ENCODE data around the gene APOM. TPM values are rescaled to one million over a fixed set of nuclear protein-coding genes. Genes with fewer than 3 reads are reported as not detected.

The APOM gene
- total RNA-seq, 4 donors from 2014 or later, result 0.67 to 2.1 (median 1.1) TPM

DNA sequence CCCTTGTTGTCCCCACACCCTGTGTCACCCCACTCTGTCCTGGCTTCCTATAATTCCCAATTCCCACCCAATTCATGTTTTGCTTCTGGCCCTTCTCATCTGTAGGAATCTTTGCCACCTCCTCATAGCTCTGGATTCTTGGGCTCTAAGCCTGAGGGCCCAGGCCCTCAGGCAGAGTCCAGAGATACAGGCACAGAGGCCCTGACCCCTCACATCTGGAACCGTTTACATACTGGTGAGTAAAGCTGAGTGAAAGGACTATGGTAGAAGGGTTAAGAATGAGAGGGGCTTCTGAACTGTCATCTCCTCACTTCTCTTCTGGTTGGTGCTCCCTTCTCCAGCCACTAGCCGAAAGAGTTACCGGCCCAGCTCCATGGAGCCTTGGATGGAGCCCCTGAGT is 21.6 kb upstream of the APOM start:
- H3K36me3 ChIP-seq, result peaks cover 58 to 100% (median 72%) of the 10 kb centered on the region in 3 donors
- H3K4me3 ChIP-seq, result no peak overlapping the region
- intact Hi-C loops (cut with DNase I), result no loop called here
- H3K27ac ChIP-seq, result no peak overlapping the region
- H3K27me3 ChIP-seq, result no peaks in the 10 kb centered on the region
- TF ChIP-seq POLR2A (IDR thresholded peaks at IDR 0.05), result no peak
- TF ChIP-seq CTCF (IDR thresholded peaks at IDR 0.05), result no peak
- H3K9me3 ChIP-seq, result no peaks in the 10 kb centered on the region
- 83% methylated on average over 2 of the region's 3 CpGs; no CpG with 5 or more reads in 1 of the 2 donors for WGBS, 2 donors
- H3K4me1 ChIP-seq, result no peaks in the 10 kb centered on the region
- no peak for DNase-seq

DNA sequence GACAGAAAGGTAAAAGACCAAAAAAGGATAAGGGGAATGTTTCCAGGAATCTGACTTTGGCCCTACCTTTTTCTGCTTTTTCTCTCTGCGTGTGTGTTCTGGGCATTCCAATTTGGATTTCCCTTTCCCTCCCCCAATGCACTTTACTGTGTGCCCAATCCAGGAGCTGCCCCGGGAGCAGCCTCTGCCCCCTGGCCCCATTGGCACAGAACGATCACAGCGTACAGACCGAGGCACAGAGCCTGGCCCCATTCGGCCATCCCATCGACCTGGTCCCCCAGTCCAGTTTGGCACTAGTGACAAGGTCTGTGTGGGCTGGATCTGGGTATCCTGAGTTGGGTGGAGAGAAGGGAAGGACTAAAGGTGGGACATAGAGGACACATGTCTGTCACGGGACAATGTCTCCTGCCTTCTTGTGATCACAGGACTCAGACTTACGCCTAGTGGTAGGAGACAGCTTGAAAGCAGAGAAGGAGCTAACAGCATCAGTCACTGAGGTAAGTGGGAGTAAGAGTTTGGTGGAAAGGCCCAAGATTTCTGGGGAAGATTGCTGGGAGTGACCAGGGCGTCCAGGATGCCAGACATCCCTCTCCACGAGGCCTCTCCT is 20.6 kb upstream of the APOM start:
- Histone ChIP-seq H3K27ac (no peak overlapping the region), H3K36me3 (peaks cover 54 to 100% (median 65%) of the 10 kb centered on the region in 3 donors), H3K27me3 (no peaks in the 10 kb centered on the region), H3K4me1 (no peaks in the 10 kb centered on the region), H3K9me3 (no peaks in the 10 kb centered on the region), H3K4me3 (no peak overlapping the region)
- TF ChIP-seq CTCF (IDR thresholded peaks at IDR 0.05) (no peak), POLR2A (IDR thresholded peaks at IDR 0.05) (no peak)
- whole genome bisulfite sequencing, 2 donors, result 75 to 76% methylated on average over 9 to 10 of the region's 11 CpGs
- intact Hi-C loops (cut with DNase I), result no loop called here
- no peak for DNase-seq

GRCh38 chr6:31636698-31637596 is 18.7 kb upstream of the APOM start:
- H3K27ac ChIP-seq, result no peak overlapping the region
- DNase-seq, result no peak
- TF ChIP-seq POLR2A (IDR thresholded peaks at IDR 0.05) (no peak), CTCF (IDR thresholded peaks at IDR 0.05) (no peak)
- no peaks in the 10 kb centered on the region for H3K9me3 ChIP-seq
- intact Hi-C loops (cut with DNase I), result no loop called here
- no peaks in the 10 kb centered on the region for H3K27me3 ChIP-seq
- no peak overlapping the region for H3K4me3 ChIP-seq
- H3K36me3 ChIP-seq, result peaks cover 53 to 100% (median 65%) of the 10 kb centered on the region in 3 donors
- no peaks in the 10 kb centered on the region for H3K4me1 ChIP-seq
- 66 to 78% methylated on average over 17 to 22 of the region's 27 CpGs for WGBS, 2 donors

DNA sequence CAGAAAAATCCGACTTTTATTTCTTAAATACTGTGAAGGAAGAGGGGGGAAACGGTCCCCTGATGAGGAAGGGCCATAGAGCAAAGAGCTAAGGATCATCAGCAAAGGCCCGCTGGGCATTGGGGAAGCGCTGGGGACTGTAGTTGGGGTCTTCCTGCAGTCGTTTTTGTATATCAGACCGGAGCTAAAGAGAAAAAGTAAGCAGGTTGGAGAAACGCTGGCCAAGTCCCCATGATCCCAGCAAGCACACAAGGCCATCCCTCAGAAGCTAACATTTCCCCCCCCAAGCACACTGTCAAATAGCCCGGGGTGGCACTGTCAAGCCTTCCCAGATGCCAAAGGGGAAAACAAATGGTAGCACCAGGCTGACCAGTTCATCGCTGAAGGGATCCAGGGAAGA is 16.7 kb upstream of the APOM start:
- Histone ChIP-seq H3K27me3 (no peaks in the 10 kb centered on the region), H3K4me1 (no peaks in the 10 kb centered on the region), H3K4me3 (no peak overlapping the region), H3K36me3 (peaks cover 61 to 100% (median 67%) of the 10 kb centered on the region in 3 donors), H3K27ac (no peak overlapping the region), H3K9me3 (no peaks in the 10 kb centered on the region)
- TF ChIP-seq CTCF (IDR thresholded peaks at IDR 0.05) (no peak), POLR2A (IDR thresholded peaks at IDR 0.05) (no peak)
- intact Hi-C loops (cut with DNase I), result no loop called here
- 64 to 71% methylated on average over 7 to 8 of the region's 9 CpGs for WGBS, 2 donors
- no peak for DNase-seq

DNA sequence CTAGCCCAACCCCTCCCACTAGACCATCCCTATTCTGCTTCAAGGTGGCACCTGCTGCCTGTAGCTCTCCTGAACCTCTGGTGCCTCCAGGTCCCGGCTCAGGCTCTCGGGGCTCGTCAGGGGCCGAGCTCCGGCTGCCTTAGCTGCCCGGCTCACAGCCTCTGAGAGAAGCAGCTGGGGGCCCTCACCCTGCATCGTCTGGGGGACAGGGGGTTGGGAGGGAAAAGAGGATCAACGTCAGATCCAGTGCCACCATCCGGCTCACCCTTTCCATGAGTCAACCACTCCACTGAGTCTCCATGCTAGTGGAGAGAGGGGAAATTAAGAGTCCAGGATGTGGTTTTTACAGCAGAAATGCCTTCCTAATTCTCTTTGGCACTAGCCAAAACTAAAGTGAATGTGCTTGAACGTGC is 16.2 kb upstream of the APOM start:
- 61 to 70% methylated on average over 3 to 4 of the region's 10 CpGs for WGBS, 2 donors
- intact Hi-C loops (cut with DNase I), result no loop called here
- Histone ChIP-seq H3K27me3 (no peaks in the 10 kb centered on the region), H3K4me1 (no peaks in the 10 kb centered on the region), H3K27ac (no peak overlapping the region), H3K36me3 (peaks cover 61 to 100% (median 69%) of the 10 kb centered on the region in 3 donors), H3K4me3 (no peak overlapping the region), H3K9me3 (no peaks in the 10 kb centered on the region)
- TF ChIP-seq POLR2A (IDR thresholded peaks at IDR 0.05), result no peak
- DNase-seq, result no peak

All from esophagus squamous epithelium (tissue), 5 donors.